GM18867 (cell line): Measurements from ENCODE around the gene TIPARP.
"Not testable (repeated sequence)": the region's sequence is repeated elsewhere in the genome, so short reads cannot be mapped to it uniquely, and the experiment has no call there.

Source experiments
- ATAC-seq: cut with Tn5 transposase; IDR thresholded peaks from one replicate; pipeline ENCODE4 v1.9.1; 2021; ENCODE audit warnings: mild to moderate bottlenecking, moderate library complexity; ENCODE audit not compliant: unreplicated experiment

The TIPARP gene

GRCh38 chr3:156648086-156648485 is 26.3 kb upstream of the TIPARP start:
- no peak for ATAC-seq

GRCh38 chr3:156649681-156650080 is 24.7 kb upstream of the TIPARP start:
- no peak for ATAC-seq

GRCh38 chr3:156652661-156653060 is 21.7 kb upstream of the TIPARP start:
- ATAC-seq = not testable (repeated sequence)

- no peak for ATAC-seq
Observed at GRCh38 chr3:156654834-156655233, 19.6 kb upstream of the TIPARP start.

GRCh38 chr3:156655819-156656550 is 18.4 kb upstream of the TIPARP start:
- peak; percentile 39 for ATAC-seq

- ATAC-seq = no peak
Observed at GRCh38 chr3:156657440-156657839, 16.9 kb upstream of the TIPARP start.

- ATAC-seq = no peak
Observed at GRCh38 chr3:156657862-156658731, 16.3 kb upstream of the TIPARP start.

GRCh38 chr3:156658732-156659090 is 15.7 kb upstream of the TIPARP start:
- no peak for ATAC-seq

- no peak for ATAC-seq
Observed at GRCh38 chr3:156659260-156659659, 15.1 kb upstream of the TIPARP start.

GRCh38 chr3:156661155-156661554 is 13.2 kb upstream of the TIPARP start:
- ATAC-seq = peak; percentile 33

- ATAC-seq = no peak
Observed at GRCh38 chr3:156664011-156664830, 10.2 kb upstream of the TIPARP start.

- ATAC-seq = peak; percentile 72
Observed at GRCh38 chr3:156664831-156665178, 9.6 kb upstream of the TIPARP start.

- no peak for ATAC-seq
Observed at GRCh38 chr3:156665291-156665690, 9.1 kb upstream of the TIPARP start.

- ATAC-seq = no peak
Observed at GRCh38 chr3:156666073-156666472, 8.3 kb upstream of the TIPARP start.

- peak; percentile 22 for ATAC-seq
Observed at GRCh38 chr3:156668073-156668763, 6.2 kb upstream of the TIPARP start.

- no peak for ATAC-seq
Observed at GRCh38 chr3:156670077-156670476, 4.3 kb upstream of the TIPARP start.

- no peak for ATAC-seq
Observed at GRCh38 chr3:156670652-156671051, 3.7 kb upstream of the TIPARP start.

GRCh38 chr3:156673732-156674045 is 701 bp upstream of the TIPARP start:
- ATAC-seq = no peak

- ATAC-seq = no peak
Observed at GRCh38 chr3:156674911-156675829, 780 bp downstream of the TIPARP start.
